H1 (cell line): ENCODE results near the gene DNAJB13. TPM values are rescaled to one million over a fixed set of nuclear protein-coding genes. Genes with fewer than 3 reads are reported as not detected.

Source experiments
- CTCF ChIA-PET: fragments of 300-600 bp; sonication (Branson Sonifier 250); formaldehyde crosslinking; loops from one replicate; lab custom pipeline; 2021; ENCODE audit not compliant: partially characterized antibody; lab: Charles Lee
- POLR2A ChIA-PET: fragments of 300-600 bp; sonication (Branson Sonifier 250); formaldehyde crosslinking; loops from one replicate; lab custom pipeline; 2021; ENCODE audit warnings: inconsistent platforms; ENCODE audit not compliant: partially characterized antibody; lab: Charles Lee
- DNase-seq, 2 experiments: peaks; one replicate each; pipeline versions ENCODE4 v3.0.0 to v3.0.0-alpha.2; 2010 to 2022; ENCODE audit warnings: low spot score in 2 of 2, low read depth in 1 of 2, mixed read lengths in 1 of 2
- FAIRE-seq: peaks from 2 replicates; lab custom pipeline; 2011; peaks lifted over from hg19 to GRCh38; lab: Jason Lieb, UNC
- H2AFZ ChIP-seq: 2 replicates; pipeline ENCODE4 v1.8.1; 2012; ENCODE audit warnings: low read length, inconsistent platforms
- H2AK5ac ChIP-seq: 2 replicates; pipeline ENCODE4 v1.6.1; 2013; ENCODE audit warnings: low read depth, low read length
- H2BK120ac ChIP-seq: replicated peaks from 2 replicates; pipeline ENCODE3; 2013; ENCODE audit warnings: low read depth, low read length, inconsistent platforms
- H2BK12ac ChIP-seq: 2 replicates; pipeline ENCODE4 v1.6.1; 2013; ENCODE audit warnings: low read depth, low read length
- H2BK15ac ChIP-seq: 2 replicates; pipeline ENCODE4 v1.6.1; 2013; ENCODE audit warnings: low read length
- H2BK20ac ChIP-seq: 2 replicates; pipeline ENCODE4 v1.6.1; 2013; ENCODE audit warnings: low read length
- H2BK5ac ChIP-seq: 2 replicates; pipeline ENCODE4 v1.6.1; 2013; ENCODE audit warnings: low read depth, low read length
- H3K14ac ChIP-seq: 2 replicates; pipeline ENCODE4 v1.6.1; 2013; ENCODE audit warnings: inconsistent platforms; ENCODE audit not compliant: insufficient read length
- H3K18ac ChIP-seq: 2 replicates; pipeline ENCODE4 v1.6.1; 2013; ENCODE audit warnings: low read length; ENCODE audit errors: extremely low read depth
- H3K23ac ChIP-seq: 2 replicates; pipeline ENCODE4 v1.6.1; 2013; ENCODE audit warnings: inconsistent platforms; ENCODE audit not compliant: insufficient read length
- H3K23me2 ChIP-seq: 2 replicates; pipeline ENCODE4 v1.6.1; 2013; ENCODE audit warnings: low read depth, low read length
- H3K27ac ChIP-seq: 2 replicates; pipeline ENCODE4 v1.6.1; 2011; ENCODE audit warnings: low read depth, low read length, inconsistent platforms
- H3K27me3 ChIP-seq, 4 experiments: replicated peaks in 1 of 4; 1 replicate in 1 of 4; 2 replicates in 3 of 4; pipeline versions ENCODE4 v1.6.1 to v1.8.1; 2011 to 2013; ENCODE audit warnings: low read length in 3 of 4, mild to moderate bottlenecking in 3 of 4, inconsistent platforms in 2 of 4, mixed read lengths in 2 of 4, moderate library complexity in 1 of 4; ENCODE audit not compliant: control insufficient read depth in 3 of 4, insufficient read depth in 3 of 4; ENCODE audit errors: extremely low read depth in 1 of 4
- H3K36me3 ChIP-seq, 4 experiments: 2 replicates each; pipeline versions ENCODE4 v1.6.1 to v1.8.1; 2011 to 2013; ENCODE audit warnings: mild to moderate bottlenecking in 4 of 4, low read length in 3 of 4, moderate library complexity in 2 of 4, control low read depth in 1 of 4, inconsistent platforms in 1 of 4; ENCODE audit not compliant: insufficient read depth in 4 of 4, control insufficient read depth in 2 of 4
- H3K4ac ChIP-seq: replicated peaks from 2 replicates; pipeline ENCODE3; 2013; ENCODE audit warnings: low read length, low read depth, mixed read lengths, inconsistent platforms; ENCODE audit not compliant: insufficient read length
- H3K4me1 ChIP-seq, 4 experiments: replicated peaks in 1 of 4; 1 replicate in 1 of 4; 2 replicates in 3 of 4; pipeline versions ENCODE4 v1.6.1 to v1.8.1; 2011 to 2013; ENCODE audit warnings: low read length in 3 of 4, inconsistent platforms in 2 of 4, mixed read lengths in 1 of 4; ENCODE audit not compliant: insufficient read depth in 4 of 4, control insufficient read depth in 3 of 4
- H3K4me2 ChIP-seq, 2 experiments: 2 replicates each; pipeline versions ENCODE4 v1.6.1 to v1.8.1; 2011 to 2013; ENCODE audit warnings: low read depth in 2 of 2, low read length in 2 of 2, control low read depth in 1 of 2, inconsistent platforms in 1 of 2, mild to moderate bottlenecking in 1 of 2; ENCODE audit not compliant: insufficient read depth in 1 of 2
- H3K4me3 ChIP-seq, 4 experiments: fragments of 200-600, 300-600 bp in 1 of 4; sonication (generic), shearing (Covaris generic), sonication (Bioruptor Twin) in 1 of 4; 2 replicates each; pipeline versions ENCODE4 v1.5.1 to v1.8.1; 2011 to 2016; ENCODE audit warnings: low read length in 4 of 4, low read depth in 3 of 4, control low read depth in 2 of 4, inconsistent platforms in 2 of 4, mild to moderate bottlenecking in 2 of 4, mixed read lengths in 1 of 4, moderate library complexity in 1 of 4; ENCODE audit not compliant: insufficient read depth in 2 of 4; ENCODE audit errors: extremely low read depth in 1 of 4
- H3K56ac ChIP-seq: replicated peaks from 2 replicates; pipeline ENCODE3; 2013; ENCODE audit warnings: low read depth, mild to moderate bottlenecking, mixed read lengths, low read length, inconsistent platforms; ENCODE audit not compliant: insufficient read length
- H3K79me1 ChIP-seq: 2 replicates; pipeline ENCODE4 v1.6.1; 2013; ENCODE audit warnings: low read depth, low read length, control low read depth
- H3K79me2 ChIP-seq, 2 experiments: 2 replicates each; pipeline versions ENCODE4 v1.6.1 to v1.8.1; 2012 to 2013; ENCODE audit warnings: low read length in 2 of 2, mild to moderate bottlenecking in 2 of 2, inconsistent platforms in 1 of 2; ENCODE audit not compliant: insufficient read depth in 2 of 2, control insufficient read depth in 1 of 2
- H3K9ac ChIP-seq, 4 experiments: replicated peaks in 1 of 4; 1 replicate in 1 of 4; 2 replicates in 3 of 4; pipeline versions ENCODE4 v1.6.1 to v1.8.1; 2011 to 2013; ENCODE audit warnings: low read depth in 3 of 4, low read length in 3 of 4, control low read depth in 2 of 4, mild to moderate bottlenecking in 2 of 4, moderate library complexity in 2 of 4, inconsistent platforms in 1 of 4; ENCODE audit errors: extremely low read depth in 1 of 4
- H3K9me3 ChIP-seq, 2 experiments: 2 replicates each; pipeline versions ENCODE4 v1.6.1 to v1.8.1; 2012 to 2013; ENCODE audit warnings: mild to moderate bottlenecking in 2 of 2, moderate library complexity in 2 of 2, control low read depth in 1 of 2, inconsistent platforms in 1 of 2, low read depth in 1 of 2, low read length in 1 of 2, mixed read lengths in 1 of 2; ENCODE audit not compliant: insufficient read depth in 2 of 2
- H4K20me1 ChIP-seq, 2 experiments: replicated peaks in 1 of 2; 2 replicates each; pipeline versions ENCODE3 to v1.8.1; 2011 to 2013; ENCODE audit warnings: inconsistent platforms in 2 of 2, low read length in 2 of 2, mild to moderate bottlenecking in 1 of 2; ENCODE audit not compliant: insufficient read depth in 2 of 2, control insufficient read depth in 1 of 2
- H4K5ac ChIP-seq: 2 replicates; pipeline ENCODE4 v1.6.1; 2013; ENCODE audit warnings: low read length, low read depth, mixed read lengths, inconsistent platforms; ENCODE audit not compliant: insufficient read length
- H4K8ac ChIP-seq: 2 replicates; pipeline ENCODE4 v1.8.0; 2013; ENCODE audit warnings: mild to moderate bottlenecking, moderate library complexity, low read length, inconsistent platforms; ENCODE audit not compliant: insufficient read depth; ENCODE audit errors: extremely low read depth
- H4K91ac ChIP-seq: replicated peaks from 2 replicates; pipeline ENCODE3; 2013; ENCODE audit warnings: low read length, mixed read lengths, inconsistent platforms; ENCODE audit not compliant: insufficient read length
- CBX5 ChIP-seq: fragments of 300-800, 300-1000 bp; sonication (generic); IDR thresholded peaks from 2 replicates; pipeline ENCODE4 v1.7.1; 2016; ENCODE audit warnings: antibody characterized with exemption, low read length, low read depth
- CHD2 ChIP-seq: IDR thresholded peaks from 2 replicates; pipeline ENCODE4 v1.6.1; 2012; ENCODE audit warnings: low read length, improper control_type of control experiment
- E2F6 ChIP-seq: IDR thresholded peaks from 2 replicates; pipeline ENCODE4 v1.6.1; 2012; ENCODE audit warnings: inconsistent platforms
- EP300 ChIP-seq, 2 experiments: IDR thresholded peaks; 1 replicate in 1 of 2; 2 replicates in 1 of 2; pipeline ENCODE4 v1.6.1; 2011 to 2012; ENCODE audit warnings: low read depth in 2 of 2, low read length in 2 of 2, mild to moderate bottlenecking in 2 of 2, borderline replicate concordance in 1 of 2, inconsistent platforms in 1 of 2, moderate library complexity in 1 of 2
- GABPA ChIP-seq: IDR thresholded peaks from 2 replicates; pipeline ENCODE4 v1.6.1; 2011; ENCODE audit warnings: mild to moderate bottlenecking, low read length, moderate library complexity, borderline replicate concordance; ENCODE audit not compliant: insufficient read depth
- GTF2F1 ChIP-seq: IDR thresholded peaks from 2 replicates; pipeline ENCODE4 v1.6.1; 2012; ENCODE audit warnings: low read depth, low read length, improper control_type of control experiment, borderline replicate concordance
- POLR2AphosphoS5 ChIP-seq: IDR thresholded peaks from 2 replicates; pipeline ENCODE4 v1.6.1; 2011; ENCODE audit warnings: low read depth, low read length
- RXRA ChIP-seq: IDR thresholded peaks from 2 replicates; pipeline ENCODE4 v1.6.1; 2011; ENCODE audit warnings: low read depth, mild to moderate bottlenecking, low read length, moderate library complexity; ENCODE audit not compliant: insufficient read depth
- SIRT6 ChIP-seq: IDR thresholded peaks from one replicate; pipeline ENCODE4 v1.7.1; 2012; ENCODE audit warnings: low read length, inconsistent platforms
- USF2 ChIP-seq: IDR thresholded peaks from 2 replicates; pipeline ENCODE4 v1.6.1; 2011; ENCODE audit warnings: low read length, improper control_type of control experiment
- YY1 ChIP-seq: IDR thresholded peaks from 2 replicates; pipeline ENCODE4 v1.6.1; 2011; ENCODE audit warnings: low read depth, mild to moderate bottlenecking, low read length
- WGBS, 2 experiments: shearing (Covaris generic) in 1 of 2; methylation state at CpG; one replicate each; pipeline versions ENCODE4 v1.1.6 to v1.1.7; 2013 to 2015; ENCODE audit warnings: low lambda C conversion rate in 2 of 2, mixed read lengths in 2 of 2, inconsistent platforms in 1 of 2, low coverage in 1 of 2, missing lambda C conversion rate in 1 of 2; ENCODE audit not compliant: insufficient replicate concordance in 2 of 2, insufficient coverage in 1 of 2, insufficient read length in 1 of 2; ENCODE audit errors: extremely low coverage in 1 of 2, missing lambda C conversion rate in 1 of 2; 5-methylcytosine and 5-hydroxymethylcytosine counted together
- polyA plus RNA-seq, 7 experiments: library from polyadenylated mRNA; depleted of rRNA in 3 of 7; stranded (reverse) in 5 of 7; unstranded in 2 of 7; fragments of >200 nt in 5 of 7; fragments of 200-250 nt in 2 of 7; gene quantifications; 1 replicate in 5 of 7; 2 replicates in 1 of 7; 4 replicates in 1 of 7; pipeline versions ENCODE4 v1.2.1 to v1.2.3, GENCODE V29; 2011 to 2013; ENCODE audit warnings: missing spikeins in 2 of 7, mixed read lengths in 2 of 7
- total RNA-seq: library from RNA; stranded (reverse); fragmentation: NEBNext Ultra II Directional; extraction: Animal tissue kit (Norgen Biotek cat#: 25700); gene quantifications from 2 replicates; pipeline ENCODE4 v1.2.1, GENCODE V29; 2021

Gene DNAJB13
- total and polyA plus RNA-seq, 2 of the 8 experiments (the other 6 are each of a cell fraction or from before 2014, with no cell fraction given): 0.27 TPM; not detected in 1

- Histone ChIP-seq H2BK5ac (no peak overlapping the region), H2BK12ac (no peak overlapping the region), H2AFZ (no peak overlapping the region), H3K4ac (no peak overlapping the region), H4K91ac (no peak overlapping the region), H3K36me3 (no peaks in the 10 kb centered on the region), H3K14ac (no peak overlapping the region), H3K56ac (no peak overlapping the region), H3K4me2 (no peak overlapping the region; a peak in 1 of 4 replicates), H3K18ac (no peak overlapping the region), H3K79me1 (peaks cover 4% of the 10 kb centered on the region; the same call in 1 of the 2 replicates), H3K79me2 (no peaks in the 10 kb centered on the region), H3K9me3 (no peaks in the 10 kb centered on the region), H4K5ac (no peak overlapping the region), H3K4me1 (no peaks in the 10 kb centered on the region; a peak in 1 of 7 replicates), H4K8ac (no peak overlapping the region), H2AK5ac (no peak overlapping the region), H3K4me3 (no peak overlapping the region), H3K27ac (no peak overlapping the region), H3K27me3 (no peaks in the 10 kb centered on the region; a peak in 1 of 7 replicates), H3K9ac (no peak overlapping the region), H3K23ac (no peak overlapping the region), H2BK20ac (no peak overlapping the region), H2BK15ac (no peak overlapping the region), H4K20me1 (no peaks in the 10 kb centered on the region), H2BK120ac (no peak overlapping the region), H3K23me2 (no peaks in the 10 kb centered on the region; the same call in 1 of the 2 replicates)
- WGBS, 2 experiments: 90% methylated on average over 18 of the region's 18 CpGs; no CpG with 5 or more reads in 1 of the 2 experiments
- POLR2A ChIA-PET: interaction anchor here (1.1 to 2.6 kb wide), 4 partner anchors 12 to 171 kb away, joined by 4 to 13 read pairs (median 6); partner anchors contain the start of gene MRPL48
- no peak for FAIRE-seq
- DNase-seq: no peak
- CTCF ChIA-PET: interaction anchor here (1.0 to 2.6 kb wide), 5 partner anchors 8 to 298 kb away, joined by 3 to 8 read pairs (median 4); no protein-coding TSS in a partner anchor
- TF ChIP-seq YY1 (no peak), SIRT6 (no peak), CHD2 (no peak), POLR2AphosphoS5 (no peak), GTF2F1 (no peak), CBX5 (no peak), RXRA (no peak), GABPA (no peak), EP300 (IDR thresholded peaks at IDR 0.05; ENCODE audit: borderline replicate concordance in 1 of 2, low read depth in 2 of 2, low read length in 2 of 2) (no peak), E2F6 (no peak), USF2 (no peak)
These were observed 7.8 kb downstream of the DNAJB13 start for GRCh38 chr11:73958521-73959141.
